Activated CD4-positive, alpha-beta T cell treated with anti-CD3 and anti-CD28 coated beads for 36 hours (primary cell): ENCODE measurements around the gene PDE6C. TPM values are rescaled to one million over a fixed set of nuclear protein-coding genes. Genes with fewer than 3 reads are reported as not detected.

Experiments
- ATAC-seq: fragments of 200-7000 bp; cut with Tn5 transposase; one replicate; pipeline ENCODE4 v1.10.0; 2021; ENCODE audit warnings: mild to moderate bottlenecking, moderate library complexity
- CTCF ChIA-PET: fragments of 350-600 bp; sonication (Branson Sonifier 250); formaldehyde crosslinking; loops from one replicate; lab custom pipeline; 2021; ENCODE audit warnings: antibody characterized with exemption; lab: Charles Lee
- POLR2A ChIA-PET: fragments of 350-600 bp; sonication (Branson Sonifier 250); formaldehyde crosslinking; loops from one replicate; lab custom pipeline; 2021; ENCODE audit warnings: antibody characterized with exemption, inconsistent platforms; lab: Charles Lee
- DNase-seq: peaks from one replicate; pipeline ENCODE4 v3.0.0-alpha.2; 2020
- H3K27ac Mint-ChIP-seq: one replicate; pipeline ENCODE4 v1.8.0; 2021; ENCODE audit warnings: mixed read lengths
- H3K27me3 Mint-ChIP-seq: one replicate; pipeline ENCODE4 v1.8.0; 2021; ENCODE audit warnings: mixed read lengths
- H3K36me3 Mint-ChIP-seq: one replicate; pipeline ENCODE4 v1.8.0; 2021; ENCODE audit warnings: low read depth, mixed read lengths
- H3K4me1 Mint-ChIP-seq: one replicate; pipeline ENCODE4 v1.8.0; 2021; ENCODE audit warnings: mixed read lengths
- H3K4me3 Mint-ChIP-seq: one replicate; pipeline ENCODE4 v1.8.0; 2021; ENCODE audit warnings: mild to moderate bottlenecking, moderate library complexity, mixed read lengths
- H3K9me3 Mint-ChIP-seq: one replicate; pipeline ENCODE4 v1.8.0; 2021; ENCODE audit warnings: low read depth, mixed read lengths
- intact Hi-C, 2 experiments: fragments of 100-400 bp; cut with DNase I in 1 of 2; cut with micrococcal nuclease in 1 of 2; formaldehyde crosslinking; loops; one replicate each; pipeline versions ENCODE4 v1.14.2 to v1.15.1; 2022 to 2024; cut with DNase I, micrococcal nuclease
- total RNA-seq, 2 experiments: library from RNA; stranded (reverse); gene quantifications; one replicate each; pipeline ENCODE4 v1.2.3, GENCODE V29; 2021

The PDE6C gene
- total RNA-seq, 2 experiments from 2014 or later, result not detected

- peak overlapping the region; percentile 7 for H3K27ac Mint-ChIP-seq
- no peaks in the 10 kb centered on the region for H3K27me3 Mint-ChIP-seq
- ChIA-PET CTCF (interaction anchor here (1.0 kb wide), 1 partner anchor 12 kb away, joined by 4 read pairs; no protein-coding TSS in a partner anchor), POLR2A (no interaction called here)
- ATAC-seq (peak; percentile 68), DNase-seq (no peak)
- intact Hi-C loops, result loop anchor here in 1 of 2 experiments (10.0 kb wide), 1 partner anchor 853 kb away; no protein-coding TSS in a partner anchor
- H3K9me3 Mint-ChIP-seq, result no peaks in the 10 kb centered on the region
- peaks cover 21% of the 10 kb centered on the region for H3K4me1 Mint-ChIP-seq
- no peak overlapping the region for H3K4me3 Mint-ChIP-seq
- H3K36me3 Mint-ChIP-seq, result no peaks in the 10 kb centered on the region
Measured at GRCh38 chr10:93707623-93708022, 95.3 kb downstream of the PDE6C start.

- CTCF ChIA-PET, result interaction anchor here (1.0 kb wide), 1 partner anchor 50 kb away, joined by 3 read pairs; no protein-coding TSS in a partner anchor
- no peak for ATAC-seq
- H3K36me3 Mint-ChIP-seq, result no peaks in the 10 kb centered on the region
- DNase-seq, result no peak
- no peak overlapping the region for H3K27ac Mint-ChIP-seq
- H3K9me3 Mint-ChIP-seq, result no peaks in the 10 kb centered on the region
- H3K4me3 Mint-ChIP-seq, result no peak overlapping the region
- intact Hi-C loops, result no loop called here
- POLR2A ChIA-PET, result no interaction called here
- peaks cover 1% of the 10 kb centered on the region for H3K27me3 Mint-ChIP-seq
- peaks cover 14% of the 10 kb centered on the region for H3K4me1 Mint-ChIP-seq
Measured at GRCh38 chr10:93710333-93710909, 98.1 kb downstream of the PDE6C start.

DNA sequence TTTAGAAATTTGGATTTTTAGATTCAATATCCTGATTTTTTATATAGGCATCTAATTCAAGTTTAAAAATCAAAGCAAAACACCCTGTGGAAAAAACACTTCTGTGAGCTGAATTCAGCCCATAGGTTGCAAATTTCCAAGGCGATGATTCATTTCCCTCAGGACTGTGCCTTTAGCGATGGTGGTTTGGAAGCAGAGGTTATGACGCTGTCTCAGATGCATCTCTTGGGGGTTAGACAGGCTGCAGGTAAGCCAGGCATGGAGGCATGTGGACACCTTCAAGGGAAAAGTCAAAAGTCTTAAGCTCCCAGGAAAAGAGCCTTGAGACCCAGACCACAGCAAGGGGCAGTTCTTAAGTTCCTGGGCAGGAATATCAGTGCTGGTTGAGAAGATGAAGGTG lies 99.6 kb downstream of the PDE6C start:
- Mint-ChIP-seq H3K27ac (no peak overlapping the region), H3K27me3 (peaks cover 2% of the 10 kb centered on the region)
- CTCF ChIA-PET, result interaction anchor here (1.2 kb wide), 1 partner anchor 9 kb away, joined by 4 read pairs; the partner anchor contains the start of gene FRA10AC1

GRCh38 chr10:93712593-93712992 lies 100.3 kb downstream of the PDE6C start:
- DNase-seq, result no peak
- peaks cover 4% of the 10 kb centered on the region for H3K27me3 Mint-ChIP-seq
- H3K4me1 Mint-ChIP-seq, result peaks cover 6% of the 10 kb centered on the region
- ChIA-PET CTCF (interaction anchor here (0.6 kb wide), 1 partner anchor 721 kb away, joined by 3 read pairs; no protein-coding TSS in a partner anchor), POLR2A (no interaction called here)
- H3K4me3 Mint-ChIP-seq, result no peak overlapping the region
- H3K27ac Mint-ChIP-seq, result no peak overlapping the region
- no peaks in the 10 kb centered on the region for H3K9me3 Mint-ChIP-seq
- no peak for ATAC-seq
- H3K36me3 Mint-ChIP-seq, result no peaks in the 10 kb centered on the region
- intact Hi-C loops, result no loop called here

More for the DNA sequence above, 99.6 kb downstream of the PDE6C start:
- no peak for ATAC-seq
- DNase-seq, result no peak
- H3K36me3 Mint-ChIP-seq, result no peaks in the 10 kb centered on the region
- no peak overlapping the region for H3K4me3 Mint-ChIP-seq
- intact Hi-C loops, result no loop called here
- H3K4me1 Mint-ChIP-seq, result peaks cover 13% of the 10 kb centered on the region
- POLR2A ChIA-PET, result no interaction called here
- H3K9me3 Mint-ChIP-seq, result no peaks in the 10 kb centered on the region

GRCh38 chr10:93715345-93715744 lies 103.0 kb downstream of the PDE6C start:
- Mint-ChIP-seq H3K27me3 (peaks cover 17% of the 10 kb centered on the region), H3K4me3 (no peak overlapping the region), H3K36me3 (no peaks in the 10 kb centered on the region), H3K9me3 (no peaks in the 10 kb centered on the region), H3K4me1 (no peaks in the 10 kb centered on the region), H3K27ac (no peak overlapping the region)
- ChIA-PET CTCF (no interaction called here), POLR2A (no interaction called here)
- DNase-seq (no peak), ATAC-seq (no peak)
- intact Hi-C loops, result no loop called here

Other genes with a start within 250 kb of the PDE6C start
- gene MYOF, start 130.2 kb upstream of the PDE6C start, total RNA-seq, result 10 to 100 TPM; 37.8 to 40.0 TPM
- 10 to 100 TPM; 67.8 to 76.0 TPM for gene CEP55, start 115.9 kb upstream of the PDE6C start, total RNA-seq
- gene FFAR4, start 45.9 kb upstream of the PDE6C start, total RNA-seq, result not detected
- gene RBP4, start 11.3 kb upstream of the PDE6C start, total RNA-seq, result not detected
- 10 to 100 TPM; 18.9 to 29.4 TPM for gene FRA10AC1, start 90.1 kb downstream of the PDE6C start, total RNA-seq
- gene LGI1, start 145.4 kb downstream of the PDE6C start, total RNA-seq, result not detected